ENCODE results near the gene NLGN4Y.

NLGN4Y gene

DNA sequence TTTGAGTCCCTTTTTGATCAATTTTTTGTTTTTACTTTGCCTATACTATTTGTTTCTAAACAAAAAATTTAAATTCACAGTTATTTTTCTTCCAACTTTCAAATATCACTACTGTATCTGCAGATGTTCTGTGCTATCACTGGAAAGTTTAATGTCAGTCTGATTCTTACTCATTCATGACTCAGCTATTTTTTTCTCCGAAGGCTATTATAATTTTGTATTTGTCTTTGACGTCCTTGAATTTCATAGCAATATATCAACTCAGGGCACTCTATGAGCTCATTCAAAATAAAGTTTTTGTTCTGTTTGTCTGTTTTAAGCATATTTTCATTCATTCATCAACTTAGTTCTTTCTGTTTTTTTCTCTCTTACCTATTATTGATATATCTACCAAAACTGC lies 273.7 kb downstream of the NLGN4Y start:
- TF ChIP-seq CTCF (IDR thresholded peaks at IDR 0.05; ENCODE audit: low read depth, low read length) = no peak
- no peak overlapping the region for H3K4me3 ChIP-seq (ENCODE audit: low read depth, low read length)

- H3K4me3 ChIP-seq (ENCODE audit: low read depth, low read length) = no peak overlapping the region
- TF ChIP-seq CTCF (IDR thresholded peaks at IDR 0.05; ENCODE audit: low read depth, low read length) = no peak
These were observed 276.8 kb downstream of the NLGN4Y start for GRCh38 chrY:14801096-14801495.

DNA sequence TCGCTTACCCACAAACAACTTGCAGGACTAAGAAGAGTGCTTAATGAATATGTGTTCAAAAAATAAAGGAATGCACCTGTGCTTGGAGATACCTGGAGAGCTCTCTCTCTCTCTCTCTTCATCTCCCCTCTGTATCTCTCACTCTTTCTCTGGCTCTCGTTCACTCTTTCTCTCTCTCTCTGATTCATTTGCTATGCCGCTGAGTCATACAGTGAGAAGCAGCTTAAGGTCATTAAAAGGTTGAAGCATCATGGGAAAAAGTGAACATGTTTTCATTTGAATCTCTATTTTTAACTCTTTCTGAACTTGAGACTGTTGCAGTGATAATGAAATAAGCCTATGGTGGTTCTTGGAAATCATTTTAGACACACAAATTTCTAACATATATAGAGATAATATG lies 277.8 kb downstream of the NLGN4Y start:
- H3K4me3 ChIP-seq (ENCODE audit: low read depth, low read length) = no peak overlapping the region
- TF ChIP-seq CTCF (IDR thresholded peaks at IDR 0.05; ENCODE audit: low read depth, low read length) = no peak

DNA sequence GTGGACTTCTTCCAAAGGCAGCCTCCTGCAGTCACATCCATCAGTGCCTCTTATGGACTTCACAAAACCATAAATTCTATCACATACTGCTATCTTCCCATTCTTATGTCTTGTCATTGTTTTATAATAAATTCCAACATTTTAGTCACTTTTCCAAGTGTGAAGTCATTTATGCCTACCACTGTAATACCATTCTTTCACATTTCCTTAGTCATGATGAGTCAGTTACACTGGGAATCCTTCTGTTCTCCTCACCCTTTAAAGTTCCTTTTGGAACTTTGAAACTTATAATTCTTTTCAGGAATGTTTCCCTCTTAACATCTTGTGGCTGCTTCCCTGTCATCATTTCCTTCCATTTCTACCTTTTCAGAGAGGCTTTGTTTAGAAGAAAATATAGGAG lies 279.7 kb downstream of the NLGN4Y start:
- no peak overlapping the region for H3K4me3 ChIP-seq (ENCODE audit: low read depth, low read length)
- TF ChIP-seq CTCF (IDR thresholded peaks at IDR 0.05; ENCODE audit: low read depth, low read length) = no peak

- TF ChIP-seq CTCF (IDR thresholded peaks at IDR 0.05; ENCODE audit: low read depth, low read length) = no peak
- H3K4me3 ChIP-seq (ENCODE audit: low read depth, low read length) = no peak overlapping the region
These were observed 294.1 kb downstream of the NLGN4Y start for GRCh38 chrY:14818452-14818851.

DNA sequence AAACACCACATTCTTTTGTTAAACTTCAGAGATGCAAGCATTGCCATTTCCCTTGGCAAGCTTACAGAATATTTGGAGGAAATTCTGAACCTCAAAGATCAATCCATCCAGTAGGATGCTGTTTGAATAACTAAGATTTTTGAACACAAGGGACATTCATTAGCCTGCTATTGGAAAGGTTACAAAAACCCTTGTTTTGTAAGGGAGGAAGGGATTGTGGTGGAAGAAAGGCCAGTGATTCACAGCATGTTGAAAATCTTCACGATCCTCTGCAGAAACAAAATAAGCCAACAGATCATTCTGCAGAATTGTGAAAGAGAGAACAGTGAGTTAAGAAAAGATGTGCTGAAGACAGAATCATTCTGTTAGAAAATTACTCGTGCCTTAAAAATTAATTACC lies 297.9 kb downstream of the NLGN4Y start:
- no peak overlapping the region for H3K4me3 ChIP-seq (ENCODE audit: low read depth, low read length)
- TF ChIP-seq CTCF (IDR thresholded peaks at IDR 0.05; ENCODE audit: low read depth, low read length) = no peak

- no peak overlapping the region for H3K4me3 ChIP-seq (ENCODE audit: low read depth, low read length)
- no peak for TF ChIP-seq CTCF (IDR thresholded peaks at IDR 0.05; ENCODE audit: low read depth, low read length)
These were observed 298.6 kb downstream of the NLGN4Y start for GRCh38 chrY:14822906-14823305.

Data from WI38 (cell line).